ENCODE measurements around the gene ARHGAP15. TPM values are rescaled to one million over a fixed set of nuclear protein-coding genes. Genes with fewer than 3 reads are reported as not detected.
A peak's percentile ranks its signal among the peaks of the same experiment; 100 is the strongest.

The ARHGAP15 gene
- total and polyA plus RNA-seq, 4 experiments from 2014 or later, result 218 to 524 (median 365) TPM

- H3K36me3 Mint-ChIP-seq, result peaks cover 13 to 68% of the 10 kb centered on the region in 2 donors
- H3K4me3 Mint-ChIP-seq, result peak overlapping the region in 1 of 8 donors; percentile 4
- H3K27ac ChIP-seq (ENCODE audit: low read depth, low read length), result no peak overlapping the region
- H3K4me1 ChIP-seq (ENCODE audit: insufficient read depth, low read length), result peaks cover 61% of the 10 kb centered on the region
- ChIA-PET POLR2A (ENCODE audit: partially characterized antibody) (no interaction called here), CTCF (ENCODE audit: partially characterized antibody) (no interaction called here)
- peaks cover 67 to 98% (median 81%) of the 10 kb centered on the region in 4 donors for H3K4me1 Mint-ChIP-seq
- H3K9me3 ChIP-seq (ENCODE audit: control insufficient read depth in 1 of 2, low read length in 2 of 2), result no peaks in the 10 kb centered on the region
- DNase-seq, result no peak
- no peak overlapping the region for H3K4me3 ChIP-seq (ENCODE audit: low read length in 2 of 2)
- H3K27me3 Mint-ChIP-seq, result no peaks in the 10 kb centered on the region
- intact Hi-C loops (cut with micrococcal nuclease), result no loop called here
- H3K36me3 ChIP-seq (ENCODE audit: insufficient read depth, low read length), result no peaks in the 10 kb centered on the region
- H3K9me3 Mint-ChIP-seq, result no peaks in the 10 kb centered on the region
- no peaks in the 10 kb centered on the region for H3K27me3 ChIP-seq (ENCODE audit: insufficient read depth, low read length)
- H3K27ac Mint-ChIP-seq, result peak overlapping the region in 5 of 7 donors; percentile 26 to 60 (median 51)
Observed at GRCh38 chr2:143726151-143726845, 597.1 kb downstream of the ARHGAP15 start.

- intact Hi-C loops (cut with micrococcal nuclease), result no loop called here
Observed at GRCh38 chr2:143728498-143728897, 599.3 kb downstream of the ARHGAP15 start.

DNA sequence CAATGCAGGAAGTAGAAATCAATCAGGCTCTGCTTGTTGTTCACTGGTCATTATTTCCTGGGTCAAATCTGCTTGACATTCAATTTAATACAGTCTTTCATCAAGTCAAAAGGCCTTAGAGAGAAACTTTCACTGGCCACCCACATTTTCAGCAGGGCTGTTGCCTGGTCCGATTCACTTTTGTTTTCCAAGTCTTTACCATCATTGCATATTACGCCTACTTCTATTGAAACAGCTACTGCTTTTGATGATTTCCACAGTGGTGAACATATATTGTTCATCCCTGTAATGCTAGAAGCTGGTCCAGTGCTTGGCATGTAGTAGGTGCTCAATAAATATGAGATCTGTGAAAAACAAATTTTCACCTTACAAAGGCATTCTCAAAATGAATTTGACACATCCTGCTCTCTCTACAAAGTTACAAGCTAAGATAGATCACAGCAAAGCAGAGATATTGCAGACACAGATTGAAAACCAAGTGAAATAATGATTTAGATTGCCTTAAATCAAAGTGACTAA is 600.1 kb downstream of the ARHGAP15 start:
- Histone ChIP-seq H3K9me3 (ENCODE audit: control insufficient read depth in 1 of 2, low read length in 2 of 2) (no peaks in the 10 kb centered on the region), H3K36me3 (ENCODE audit: insufficient read depth, low read length) (no peaks in the 10 kb centered on the region), H3K27ac (ENCODE audit: low read depth, low read length) (no peak overlapping the region), H3K4me1 (ENCODE audit: insufficient read depth, low read length) (peaks cover 55% of the 10 kb centered on the region), H3K27me3 (ENCODE audit: insufficient read depth, low read length) (no peaks in the 10 kb centered on the region), H3K4me3 (ENCODE audit: low read length in 2 of 2) (no peak overlapping the region)
- H3K27ac Mint-ChIP-seq, result peak overlapping the region in 6 of 7 donors; percentile 25 to 82 (median 56)
- intact Hi-C loops (cut with micrococcal nuclease), result no loop called here
- no peaks in the 10 kb centered on the region for H3K9me3 Mint-ChIP-seq
- ChIA-PET POLR2A (ENCODE audit: partially characterized antibody) (no interaction called here), CTCF (ENCODE audit: partially characterized antibody) (interaction anchor here (1.3 kb wide), 1 partner anchor 21 kb away, joined by 3 read pairs; no protein-coding TSS in a partner anchor)
- H3K36me3 Mint-ChIP-seq, result peaks cover 22 to 65% of the 10 kb centered on the region in 2 donors
- H3K4me3 Mint-ChIP-seq, result peak overlapping the region in 3 of 8 donors; percentile 2 to 57 (median 33)
- no peak for DNase-seq
- H3K27me3 Mint-ChIP-seq, result no peaks in the 10 kb centered on the region
- peaks cover 54 to 74% (median 67%) of the 10 kb centered on the region in 4 donors for H3K4me1 Mint-ChIP-seq

More at GRCh38 chr2:143728498-143728897, 599.3 kb downstream of the ARHGAP15 start:
- Histone ChIP-seq H3K36me3 (ENCODE audit: insufficient read depth, low read length) (no peaks in the 10 kb centered on the region), H3K27me3 (ENCODE audit: insufficient read depth, low read length) (no peaks in the 10 kb centered on the region), H3K9me3 (ENCODE audit: control insufficient read depth in 1 of 2, low read length in 2 of 2) (no peaks in the 10 kb centered on the region), H3K4me1 (ENCODE audit: insufficient read depth, low read length) (peaks cover 55% of the 10 kb centered on the region), H3K27ac (ENCODE audit: low read depth, low read length) (no peak overlapping the region), H3K4me3 (ENCODE audit: low read length in 2 of 2) (no peak overlapping the region)
- Mint-ChIP-seq H3K27me3 (no peaks in the 10 kb centered on the region), H3K27ac (peak overlapping the region in 6 of 7 donors; percentile 5 to 82 (median 64)), H3K36me3 (peaks cover 16 to 64% of the 10 kb centered on the region in 2 donors), H3K4me1 (peaks cover 61 to 82% (median 70%) of the 10 kb centered on the region in 4 donors), H3K4me3 (peak overlapping the region in 4 of 8 donors; percentile 9 to 17 (median 15)), H3K9me3 (no peaks in the 10 kb centered on the region)
- DNase-seq, result no peak
- CTCF ChIA-PET (ENCODE audit: partially characterized antibody), result no interaction called here
- POLR2A ChIA-PET (ENCODE audit: partially characterized antibody), result no interaction called here

GRCh38 chr2:143730155-143730952 is 601.1 kb downstream of the ARHGAP15 start:
- CTCF ChIA-PET (ENCODE audit: partially characterized antibody), result interaction anchor here (1.3 kb wide), 1 partner anchor 20 kb away, joined by 3 read pairs; no protein-coding TSS in a partner anchor
- Mint-ChIP-seq H3K9me3 (no peaks in the 10 kb centered on the region), H3K36me3 (peaks cover 27 to 64% of the 10 kb centered on the region in 2 donors), H3K4me1 (peaks cover 49 to 64% (median 57%) of the 10 kb centered on the region in 4 donors), H3K27me3 (no peaks in the 10 kb centered on the region), H3K27ac (peak overlapping the region; percentile 25 to 86 (median 58)), H3K4me3 (peak overlapping the region in 4 of 8 donors; percentile 9 to 57 (median 28))
- POLR2A ChIA-PET (ENCODE audit: partially characterized antibody), result no interaction called here
- Histone ChIP-seq H3K4me3 (ENCODE audit: low read length in 2 of 2) (no peak overlapping the region), H3K36me3 (ENCODE audit: insufficient read depth, low read length) (no peaks in the 10 kb centered on the region), H3K27me3 (ENCODE audit: insufficient read depth, low read length) (no peaks in the 10 kb centered on the region), H3K9me3 (ENCODE audit: control insufficient read depth in 1 of 2, low read length in 2 of 2) (no peaks in the 10 kb centered on the region), H3K27ac (ENCODE audit: low read depth, low read length) (peak overlapping the region; percentile 2), H3K4me1 (ENCODE audit: insufficient read depth, low read length) (peaks cover 52% of the 10 kb centered on the region)
- intact Hi-C loops (cut with micrococcal nuclease), result no loop called here
- DNase-seq, result peak in 1 of 5 donors; percentile 56

- Histone ChIP-seq H3K4me3 (ENCODE audit: low read length in 2 of 2) (no peak overlapping the region), H3K27ac (ENCODE audit: low read depth, low read length) (no peak overlapping the region), H3K36me3 (ENCODE audit: insufficient read depth, low read length) (no peaks in the 10 kb centered on the region), H3K27me3 (ENCODE audit: insufficient read depth, low read length) (no peaks in the 10 kb centered on the region), H3K9me3 (ENCODE audit: control insufficient read depth in 1 of 2, low read length in 2 of 2) (no peaks in the 10 kb centered on the region), H3K4me1 (ENCODE audit: insufficient read depth, low read length) (peaks cover 46% of the 10 kb centered on the region)
- ChIA-PET CTCF (ENCODE audit: partially characterized antibody) (interaction anchor here (1.3 kb wide), 1 partner anchor 20 kb away, joined by 3 read pairs; no protein-coding TSS in a partner anchor), POLR2A (ENCODE audit: partially characterized antibody) (no interaction called here)
- intact Hi-C loops (cut with micrococcal nuclease), result no loop called here
- DNase-seq, result no peak
- H3K36me3 Mint-ChIP-seq, result peaks cover 32 to 63% of the 10 kb centered on the region in 2 donors
- H3K4me3 Mint-ChIP-seq, result no peak overlapping the region
- H3K27ac Mint-ChIP-seq, result peak overlapping the region in 4 of 7 donors; percentile 29 to 82 (median 48)
- no peaks in the 10 kb centered on the region for H3K9me3 Mint-ChIP-seq
- peaks cover 46 to 58% (median 52%) of the 10 kb centered on the region in 4 donors for H3K4me1 Mint-ChIP-seq
- no peaks in the 10 kb centered on the region for H3K27me3 Mint-ChIP-seq
Observed at GRCh38 chr2:143730953-143731260, 601.7 kb downstream of the ARHGAP15 start.

DNA sequence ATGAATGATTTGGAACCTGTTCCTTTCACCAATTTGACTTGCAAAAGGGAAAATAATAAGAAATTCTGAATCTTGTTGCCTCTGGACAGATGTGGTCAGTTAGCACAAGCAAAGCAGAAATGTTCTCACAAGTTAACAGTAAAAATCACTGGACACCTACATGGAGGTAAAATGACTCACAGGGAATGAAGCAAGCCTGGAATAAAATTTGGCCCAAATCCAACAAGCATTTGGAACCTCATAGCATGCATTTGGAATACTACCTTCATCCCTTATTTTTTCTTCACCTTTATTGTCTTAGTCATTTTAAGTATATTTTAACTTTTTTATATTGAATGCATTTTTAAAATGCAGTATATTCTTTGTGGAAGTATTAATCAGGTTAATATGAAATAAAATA is 602.9 kb downstream of the ARHGAP15 start:
- intact Hi-C loops (cut with micrococcal nuclease), result no loop called here
- Histone ChIP-seq H3K27me3 (ENCODE audit: insufficient read depth, low read length) (no peaks in the 10 kb centered on the region), H3K9me3 (ENCODE audit: control insufficient read depth in 1 of 2, low read length in 2 of 2) (no peaks in the 10 kb centered on the region), H3K4me1 (ENCODE audit: insufficient read depth, low read length) (peaks cover 35% of the 10 kb centered on the region), H3K36me3 (ENCODE audit: insufficient read depth, low read length) (no peaks in the 10 kb centered on the region), H3K4me3 (ENCODE audit: low read length in 2 of 2) (no peak overlapping the region), H3K27ac (ENCODE audit: low read depth, low read length) (no peak overlapping the region)
- Mint-ChIP-seq H3K27me3 (no peaks in the 10 kb centered on the region), H3K9me3 (no peaks in the 10 kb centered on the region), H3K4me1 (peaks cover 37 to 46% (median 43%) of the 10 kb centered on the region in 4 donors), H3K36me3 (peaks cover 29 to 63% of the 10 kb centered on the region in 2 donors), H3K27ac (peak overlapping the region in 1 of 7 donors; percentile 82), H3K4me3 (no peak overlapping the region)
- POLR2A ChIA-PET (ENCODE audit: partially characterized antibody), result interaction anchor here (0.7 kb wide), 1 partner anchor 10 kb away, joined by 3 read pairs; no protein-coding TSS in a partner anchor
- CTCF ChIA-PET (ENCODE audit: partially characterized antibody), result no interaction called here
- DNase-seq, result no peak

DNA sequence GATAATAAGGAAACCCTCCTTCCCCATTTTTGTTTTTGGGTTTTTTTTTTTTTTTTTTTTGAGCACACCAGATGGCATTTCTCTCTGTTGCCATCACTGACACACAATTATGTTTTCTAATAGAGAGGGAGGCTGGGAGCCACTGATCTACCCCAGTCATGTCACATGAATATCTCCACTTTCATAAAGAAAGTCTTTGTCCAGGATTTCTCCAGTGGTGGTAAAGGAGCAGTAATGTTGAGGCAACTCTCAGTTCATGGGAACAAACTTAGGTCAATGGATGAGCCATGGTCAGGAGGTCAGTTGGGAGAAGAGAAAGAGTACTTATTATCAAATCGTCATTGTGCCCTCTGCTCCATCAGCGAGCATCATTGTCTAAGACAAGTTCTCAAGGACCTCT is 603.7 kb downstream of the ARHGAP15 start:
- H3K27ac Mint-ChIP-seq, result peak overlapping the region in 4 of 7 donors; percentile 32 to 68 (median 50)
- H3K4me1 ChIP-seq (ENCODE audit: insufficient read depth, low read length), result peaks cover 28% of the 10 kb centered on the region

More for the DNA sequence above, 603.7 kb downstream of the ARHGAP15 start:
- H3K9me3 ChIP-seq (ENCODE audit: control insufficient read depth in 1 of 2, low read length in 2 of 2), result no peaks in the 10 kb centered on the region
- peaks cover 29 to 63% of the 10 kb centered on the region in 2 donors for H3K36me3 Mint-ChIP-seq
- ChIA-PET CTCF (ENCODE audit: partially characterized antibody) (no interaction called here), POLR2A (ENCODE audit: partially characterized antibody) (no interaction called here)
- H3K36me3 ChIP-seq (ENCODE audit: insufficient read depth, low read length), result no peaks in the 10 kb centered on the region
- no peak for DNase-seq
- no peaks in the 10 kb centered on the region for H3K9me3 Mint-ChIP-seq
- H3K4me3 Mint-ChIP-seq, result no peak overlapping the region
- H3K4me1 Mint-ChIP-seq, result peaks cover 31 to 39% (median 36%) of the 10 kb centered on the region in 4 donors
- H3K27ac ChIP-seq (ENCODE audit: low read depth, low read length), result no peak overlapping the region
- H3K27me3 ChIP-seq (ENCODE audit: insufficient read depth, low read length), result no peaks in the 10 kb centered on the region
- H3K4me3 ChIP-seq (ENCODE audit: low read length in 2 of 2), result no peak overlapping the region
- intact Hi-C loops (cut with micrococcal nuclease), result no loop called here
- H3K27me3 Mint-ChIP-seq, result no peaks in the 10 kb centered on the region

All from CD4-positive, alpha-beta memory T cell (primary cell).